AG20443 (cell line): ENCODE data around the gene FNDC3A.

ENCODE experiments used
- DNase-seq: peaks from one replicate; pipeline ENCODE4 v3.0.0; 2012; ENCODE audit warnings: low spot score, mixed read lengths

Gene FNDC3A

GRCh38 chr13:48975856-48976575, at the start of gene FNDC3A:
Gene FNDC3A, plus strand, starts transcription at chr13:48975912. Its CDS starts 30,279 bp downstream, at chr13:49006191.
- peak; percentile 96 for DNase-seq

- no peak for DNase-seq
These were observed 46.8 kb upstream of the FNDC3A start for GRCh38 chr13:48928757-48929430.

- DNase-seq, result no peak
These were observed 44.8 kb upstream of the FNDC3A start for GRCh38 chr13:48930918-48931317.

GRCh38 chr13:48938308-48938943, 37.3 kb upstream of the FNDC3A start:
- DNase-seq, result no peak

- no peak for DNase-seq
These were observed 36.0 kb upstream of the FNDC3A start for GRCh38 chr13:48939728-48940127.

- DNase-seq, result peak; percentile 29
These were observed 33.6 kb upstream of the FNDC3A start for GRCh38 chr13:48942131-48942530.

- no peak for DNase-seq
These were observed 31.5 kb upstream of the FNDC3A start for GRCh38 chr13:48944221-48944620.

GRCh38 chr13:48945626-48946025, 30.1 kb upstream of the FNDC3A start:
- no peak for DNase-seq

- no peak for DNase-seq
These were observed 29.5 kb upstream of the FNDC3A start for GRCh38 chr13:48946163-48946562.

- no peak for DNase-seq
These were observed 25.9 kb upstream of the FNDC3A start for GRCh38 chr13:48949566-48950500.

GRCh38 chr13:48950501-48950875, 25.2 kb upstream of the FNDC3A start:
- no peak for DNase-seq

GRCh38 chr13:48954081-48954480, 21.6 kb upstream of the FNDC3A start:
- peak; percentile 17 for DNase-seq

- DNase-seq, result no peak
These were observed 20.2 kb upstream of the FNDC3A start for GRCh38 chr13:48955536-48955935.

- DNase-seq, result no peak
These were observed 14.3 kb upstream of the FNDC3A start for GRCh38 chr13:48961379-48961778.

GRCh38 chr13:48962281-48962680, 13.4 kb upstream of the FNDC3A start:
- no peak for DNase-seq

GRCh38 chr13:48965736-48966135, 10.0 kb upstream of the FNDC3A start:
- DNase-seq, result no peak

- DNase-seq, result no peak
These were observed 6.0 kb upstream of the FNDC3A start for GRCh38 chr13:48969685-48970084.

GRCh38 chr13:48973845-48974431, 1.8 kb upstream of the FNDC3A start:
- DNase-seq, result no peak

GRCh38 chr13:48975101-48975855, 434 bp upstream of the FNDC3A start:
- DNase-seq, result peak; percentile 23

- DNase-seq, result no peak
These were observed 1.0 kb downstream of the FNDC3A start for GRCh38 chr13:48976576-48977285.
